ENCODE data around the gene CNOT2.
"Not testable (repeated sequence)": the region's sequence is repeated elsewhere in the genome, so short reads cannot be mapped to it uniquely, and the experiment has no call there.

The CNOT2 gene

GRCh38 chr12:70367258-70368141, 124.3 kb downstream of the CNOT2 start:
- no peak for DNase-seq

- DNase-seq, result no peak
Observed at GRCh38 chr12:70372881-70373280, 129.6 kb downstream of the CNOT2 start.

GRCh38 chr12:70379846-70380245, 136.6 kb downstream of the CNOT2 start:
- DNase-seq, result no peak

- no peak for DNase-seq
Observed at GRCh38 chr12:70383484-70383883, 140.3 kb downstream of the CNOT2 start.

- DNase-seq, result no peak
Observed at GRCh38 chr12:70383886-70384285, 140.7 kb downstream of the CNOT2 start.

GRCh38 chr12:70386771-70387170, 143.5 kb downstream of the CNOT2 start:
- no peak for DNase-seq

- DNase-seq, result no peak
Observed at GRCh38 chr12:70389678-70390077, 146.4 kb downstream of the CNOT2 start.

- not testable (repeated sequence) for DNase-seq
Observed at GRCh38 chr12:70392631-70393030, 149.4 kb downstream of the CNOT2 start.

- no peak for DNase-seq
Observed at GRCh38 chr12:70393787-70394499, 150.7 kb downstream of the CNOT2 start.

GRCh38 chr12:70398002-70398401, 154.8 kb downstream of the CNOT2 start:
- no peak for DNase-seq

GRCh38 chr12:70398862-70399261, 155.6 kb downstream of the CNOT2 start:
- no peak for DNase-seq

GRCh38 chr12:70399311-70399710, 156.1 kb downstream of the CNOT2 start:
- DNase-seq, result no peak

- DNase-seq, result no peak
Observed at GRCh38 chr12:70400124-70400523, 156.9 kb downstream of the CNOT2 start.

GRCh38 chr12:70402597-70402996, 159.4 kb downstream of the CNOT2 start:
- DNase-seq, result no peak

- no peak for DNase-seq
Observed at GRCh38 chr12:70403826-70404225, 160.6 kb downstream of the CNOT2 start.
